Natural killer cell (primary cell): ENCODE data around the gene ATP9A. TPM values are rescaled to one million over a fixed set of nuclear protein-coding genes. Genes with fewer than 3 reads are reported as not detected.

Source experiments
- ATAC-seq, 3 donors: fragments of 150-1000 bp in 2 of 3; fragments of 200-7000 bp in 1 of 3; cut with Tn5 transposase; 1 replicate in 1 of 3; 2 replicates in 2 of 3; pipeline ENCODE4 v1.10.0; 2021; ENCODE audit warnings: mild to moderate bottlenecking in 2 of 3, moderate library complexity in 2 of 3
- DNase-seq, 2 donors: peaks; one replicate each; pipeline versions ENCODE4 v3.0.0 to v3.0.0-alpha.2; 2013 to 2021; ENCODE audit warnings: mixed read lengths in 1 of 2
- H3K27ac ChIP-seq: one replicate; pipeline ENCODE4 v1.5.1; 2013; ENCODE audit warnings: mild to moderate bottlenecking, low read length
- H3K27me3 ChIP-seq: one replicate; pipeline ENCODE4 v1.6.1; 2013; ENCODE audit warnings: low read length; ENCODE audit not compliant: control insufficient read depth, insufficient read depth
- H3K36me3 ChIP-seq: one replicate; pipeline ENCODE4 v1.6.1; 2013; ENCODE audit warnings: low read length; ENCODE audit not compliant: control insufficient read depth, insufficient read depth
- H3K4me1 ChIP-seq: one replicate; pipeline ENCODE4 v1.6.1; 2013; ENCODE audit warnings: low read length; ENCODE audit not compliant: control insufficient read depth, insufficient read depth
- H3K4me3 ChIP-seq: one replicate; pipeline ENCODE4 v1.5.1; 2013; ENCODE audit warnings: low read length
- H3K9me3 ChIP-seq: one replicate; pipeline ENCODE4 v1.6.1; 2013; ENCODE audit warnings: low read length; ENCODE audit not compliant: control insufficient read depth, insufficient read depth
- H3K27ac Mint-ChIP-seq, 2 donors: one replicate each; pipeline ENCODE4 v1.8.0; 2022; ENCODE audit warnings: mild to moderate bottlenecking in 2 of 2, mixed read lengths in 2 of 2, moderate library complexity in 1 of 2
- H3K27me3 Mint-ChIP-seq, 2 donors: one replicate each; pipeline ENCODE4 v1.8.0; 2022; ENCODE audit warnings: low read depth in 2 of 2, mixed read lengths in 2 of 2
- H3K36me3 Mint-ChIP-seq: one replicate; pipeline ENCODE4 v1.8.0; 2022; ENCODE audit warnings: mixed read lengths
- H3K4me1 Mint-ChIP-seq, 2 donors: one replicate each; pipeline ENCODE4 v1.8.0; 2022; ENCODE audit warnings: mixed read lengths in 2 of 2
- H3K4me3 Mint-ChIP-seq: one replicate; pipeline ENCODE4 v1.8.0; 2022; ENCODE audit warnings: mild to moderate bottlenecking, moderate library complexity, mixed read lengths
- H3K9me3 Mint-ChIP-seq, 2 donors: one replicate each; pipeline ENCODE4 v1.8.0; 2022; ENCODE audit warnings: mixed read lengths in 2 of 2
- WGBS: methylation state at CpG from one replicate; pipeline ENCODE4 v1.1.7; 2013; ENCODE audit warnings: missing lambda C conversion rate; ENCODE audit not compliant: insufficient coverage; 5-methylcytosine and 5-hydroxymethylcytosine counted together
- intact Hi-C: fragments of 100-400 bp; cut with micrococcal nuclease; formaldehyde crosslinking; loops from one replicate; pipeline ENCODE4 v1.14.2; 2022
- total RNA-seq, 4 donors: library from RNA; stranded (reverse); fragments of 120-200 nt in 1 of 4; gene quantifications; one replicate each; pipeline versions ENCODE4 v1.2.3 to v1.2.4, GENCODE V29; 2013 to 2022
- TF ChIP-seq, protein P1 (sequence below): fragments of 200-600 bp; IDR thresholded peaks from one replicate; pipeline ENCODE4 v1.8.0; 2022; ENCODE audit warnings: antibody characterized with exemption

Gene ATP9A
- total RNA-seq, 3 donors from 2014 or later (not counting 1 experiment from before 2014, with no cell fraction given) = 1.4 to 46.8 (median 1.9) TPM

- TF ChIP-seq, protein P1, sequence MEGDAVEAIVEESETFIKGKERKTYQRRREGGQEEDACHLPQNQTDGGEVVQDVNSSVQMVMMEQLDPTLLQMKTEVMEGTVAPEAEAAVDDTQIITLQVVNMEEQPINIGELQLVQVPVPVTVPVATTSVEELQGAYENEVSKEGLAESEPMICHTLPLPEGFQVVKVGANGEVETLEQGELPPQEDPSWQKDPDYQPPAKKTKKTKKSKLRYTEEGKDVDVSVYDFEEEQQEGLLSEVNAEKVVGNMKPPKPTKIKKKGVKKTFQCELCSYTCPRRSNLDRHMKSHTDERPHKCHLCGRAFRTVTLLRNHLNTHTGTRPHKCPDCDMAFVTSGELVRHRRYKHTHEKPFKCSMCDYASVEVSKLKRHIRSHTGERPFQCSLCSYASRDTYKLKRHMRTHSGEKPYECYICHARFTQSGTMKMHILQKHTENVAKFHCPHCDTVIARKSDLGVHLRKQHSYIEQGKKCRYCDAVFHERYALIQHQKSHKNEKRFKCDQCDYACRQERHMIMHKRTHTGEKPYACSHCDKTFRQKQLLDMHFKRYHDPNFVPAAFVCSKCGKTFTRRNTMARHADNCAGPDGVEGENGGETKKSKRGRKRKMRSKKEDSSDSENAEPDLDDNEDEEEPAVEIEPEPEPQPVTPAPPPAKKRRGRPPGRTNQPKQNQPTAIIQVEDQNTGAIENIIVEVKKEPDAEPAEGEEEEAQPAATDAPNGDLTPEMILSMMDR = no peak
- no peaks in the 10 kb centered on the region for H3K9me3 Mint-ChIP-seq
- Histone ChIP-seq H3K27ac (no peak overlapping the region), H3K4me1 (peaks cover 20% of the 10 kb centered on the region), H3K36me3 (no peaks in the 10 kb centered on the region), H3K27me3 (no peaks in the 10 kb centered on the region), H3K9me3 (no peaks in the 10 kb centered on the region), H3K4me3 (no peak overlapping the region)
- peaks cover 7% of the 10 kb centered on the region for H3K36me3 Mint-ChIP-seq
- H3K4me3 Mint-ChIP-seq = no peak overlapping the region
- intact Hi-C loops = loop anchor here (10.0 kb wide), 1 partner anchor 405 kb away; no protein-coding TSS in a partner anchor
- H3K4me1 Mint-ChIP-seq = peaks cover 19 to 29% of the 10 kb centered on the region in 2 donors
- WGBS = 73% methylated on average over 3 of the region's 3 CpGs
- ATAC-seq = no peak
- DNase-seq = no peak
- no peaks in the 10 kb centered on the region for H3K27me3 Mint-ChIP-seq
- H3K27ac Mint-ChIP-seq = no peak overlapping the region
Measured at GRCh38 chr20:51629399-51630058, 138.7 kb downstream of the ATP9A start.

DNA sequence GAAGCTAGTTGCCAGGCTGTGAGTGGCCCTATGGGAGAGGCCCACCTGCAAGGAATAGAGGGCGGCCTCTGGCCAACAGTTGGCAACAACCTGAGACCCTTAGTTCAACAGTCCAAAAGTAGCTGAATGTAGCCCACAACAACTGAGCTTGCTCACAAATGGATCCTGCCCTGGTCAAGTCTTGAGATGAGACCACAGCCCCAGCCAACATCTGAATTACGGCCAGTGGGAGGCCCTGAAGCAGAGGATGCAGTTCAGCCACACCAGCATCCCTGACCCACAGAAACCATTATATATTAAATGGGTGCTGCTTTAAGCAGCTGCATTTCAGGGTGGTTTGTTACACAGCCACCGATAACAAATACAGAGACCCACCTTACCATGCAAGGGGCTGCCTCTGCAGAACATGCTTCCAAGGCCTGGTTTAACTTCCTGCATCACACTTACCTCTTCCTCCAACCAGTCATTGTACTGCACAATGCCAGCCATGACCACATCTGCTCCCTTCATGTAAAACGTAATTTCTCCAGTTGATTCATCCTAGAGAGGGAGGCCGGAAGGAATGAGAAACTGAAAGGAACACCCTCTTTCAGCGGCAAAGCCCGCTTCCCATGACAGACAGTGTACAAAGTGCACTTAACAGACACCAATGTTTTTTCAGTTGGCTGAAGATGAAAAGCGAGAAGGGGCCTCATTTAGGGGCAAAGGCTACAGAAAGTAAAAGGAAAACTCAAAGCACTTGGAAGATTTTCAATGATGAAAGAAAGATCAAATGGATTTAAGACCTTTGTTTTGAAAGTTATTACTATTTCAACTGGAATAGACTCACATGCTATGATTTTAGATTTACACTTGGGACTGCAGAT lies 139.4 kb downstream of the ATP9A start:
- Histone ChIP-seq H3K27ac (no peak overlapping the region), H3K27me3 (no peaks in the 10 kb centered on the region), H3K9me3 (no peaks in the 10 kb centered on the region), H3K4me3 (no peak overlapping the region), H3K36me3 (no peaks in the 10 kb centered on the region), H3K4me1 (peaks cover 20% of the 10 kb centered on the region)
- TF ChIP-seq, protein P1 = no peak
- Mint-ChIP-seq H3K27ac (no peak overlapping the region), H3K4me1 (peaks cover 19 to 29% of the 10 kb centered on the region in 2 donors), H3K36me3 (peaks cover 7% of the 10 kb centered on the region), H3K27me3 (no peaks in the 10 kb centered on the region), H3K4me3 (no peak overlapping the region), H3K9me3 (no peaks in the 10 kb centered on the region)
- 77% methylated on average over 8 of the region's 8 CpGs for WGBS
- intact Hi-C loops = loop anchor here (10.0 kb wide), 1 partner anchor 404 kb away; no protein-coding TSS in a partner anchor
- DNase-seq (no peak), ATAC-seq (no peak)

- Mint-ChIP-seq H3K27ac (no peak overlapping the region), H3K4me3 (no peak overlapping the region), H3K4me1 (peaks cover 19 to 29% of the 10 kb centered on the region in 2 donors), H3K27me3 (no peaks in the 10 kb centered on the region), H3K36me3 (peaks cover 7% of the 10 kb centered on the region), H3K9me3 (no peaks in the 10 kb centered on the region)
- TF ChIP-seq, protein P1 = no peak
- intact Hi-C loops = loop anchor here (10.0 kb wide), 1 partner anchor 403 kb away; no protein-coding TSS in a partner anchor
- Histone ChIP-seq H3K27me3 (no peaks in the 10 kb centered on the region), H3K4me3 (no peak overlapping the region), H3K4me1 (peaks cover 20% of the 10 kb centered on the region), H3K27ac (no peak overlapping the region), H3K36me3 (no peaks in the 10 kb centered on the region), H3K9me3 (no peaks in the 10 kb centered on the region)
- no peak for ATAC-seq
- WGBS = 89% methylated on average over 10 of the region's 10 CpGs
- no peak for DNase-seq
Measured at GRCh38 chr20:51627586-51627985, 140.6 kb downstream of the ATP9A start.
